Right kidney (tissue), 1 donor: Measurements from ENCODE around the gene FLT1.

Experiments
- DNase-seq: peaks from one replicate; pipeline ENCODE4 v3.0.0-alpha.2; 2016

Gene FLT1

GRCh38 chr13:28316836-28317235 lies 178.1 kb downstream of the FLT1 start:
- no peak for DNase-seq

- peak; percentile 47 for DNase-seq
Measured at GRCh38 chr13:28316129-28316528, 178.8 kb downstream of the FLT1 start.

- DNase-seq: no peak
Measured at GRCh38 chr13:28314879-28315278, 180.0 kb downstream of the FLT1 start.

GRCh38 chr13:28313579-28313978 lies 181.3 kb downstream of the FLT1 start:
- DNase-seq: no peak

DNA sequence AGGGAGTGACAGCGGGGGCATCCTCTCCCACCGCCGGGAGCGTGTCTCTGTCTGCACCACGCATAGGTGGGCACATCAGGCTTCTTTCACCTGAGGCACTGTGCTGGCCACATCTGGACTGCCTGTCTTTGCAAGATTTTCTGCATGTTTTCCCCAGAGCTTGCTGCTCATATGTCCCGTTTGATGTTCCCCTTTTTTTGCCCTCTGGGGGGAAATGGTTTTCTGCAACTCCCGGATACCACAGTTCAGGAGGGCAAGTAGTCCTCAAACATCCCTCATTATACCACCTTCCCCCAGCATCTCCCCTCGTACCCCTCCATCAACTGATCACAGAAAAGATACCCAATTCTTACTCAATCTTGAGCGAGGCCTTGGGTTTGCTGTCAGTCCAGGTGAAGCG lies 188.6 kb downstream of the FLT1 start:
- DNase-seq: no peak

DNA sequence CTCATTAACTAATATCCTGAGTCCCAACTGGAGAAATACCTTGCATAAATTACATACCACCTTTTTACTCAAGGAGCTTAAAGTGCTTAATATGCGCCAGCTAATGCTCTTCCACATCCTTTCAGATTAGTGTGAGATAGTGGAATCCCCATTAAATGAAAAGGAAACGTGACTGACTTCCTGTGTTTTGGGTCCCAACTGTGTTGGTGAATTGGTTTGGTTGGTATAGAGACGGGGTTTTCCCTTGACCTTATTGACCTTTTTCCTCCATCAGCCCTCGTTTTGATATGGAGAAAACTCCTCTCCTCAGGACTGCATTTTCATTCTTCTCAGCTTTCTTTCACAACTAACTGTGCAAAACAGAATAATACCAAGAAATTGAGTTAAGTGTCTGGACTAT lies 193.1 kb downstream of the FLT1 start:
- no peak for DNase-seq

GRCh38 chr13:28299916-28300315 lies 195.0 kb downstream of the FLT1 start:
- no peak for DNase-seq

DNA sequence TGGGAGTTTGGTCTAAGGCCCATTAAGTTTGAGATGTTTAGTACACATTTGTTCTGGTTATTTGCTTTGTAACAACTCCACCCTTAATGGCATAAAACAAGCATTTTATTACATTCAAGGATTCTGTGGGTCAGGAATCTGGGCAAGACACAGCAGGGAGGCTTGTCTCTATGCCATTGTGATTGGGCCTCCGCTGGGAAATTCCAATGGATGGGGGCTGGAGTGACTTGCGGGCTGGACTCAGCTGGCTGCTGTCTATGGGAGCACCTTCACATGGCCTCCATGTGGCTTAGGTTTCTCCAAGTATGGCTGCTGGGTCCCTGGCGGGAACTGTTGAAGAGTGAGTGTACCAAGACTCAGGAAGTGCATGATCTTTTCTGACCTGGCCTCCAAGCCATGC lies 197.6 kb downstream of the FLT1 start:
- no peak for DNase-seq

DNA sequence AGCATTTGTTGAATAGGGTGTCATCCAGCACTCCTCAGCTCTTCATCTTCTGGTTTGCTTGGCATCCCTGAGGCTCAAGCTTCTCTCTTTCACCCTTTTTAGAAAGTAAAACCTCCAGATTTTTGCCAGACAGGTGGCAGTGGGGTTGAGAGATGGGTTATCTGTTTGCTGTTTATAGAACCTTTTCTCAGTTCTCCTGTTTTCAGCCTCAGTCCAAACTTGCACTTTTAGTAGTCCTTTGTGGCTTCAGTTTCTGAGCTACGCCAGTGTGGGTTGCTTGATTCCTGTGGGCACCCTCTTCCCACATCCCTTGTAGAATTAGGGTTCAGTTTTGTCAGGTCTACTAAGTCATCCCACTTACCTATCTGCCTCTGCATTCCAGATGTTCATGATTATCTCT lies 208.7 kb downstream of the FLT1 start:
- DNase-seq: no peak

DNA sequence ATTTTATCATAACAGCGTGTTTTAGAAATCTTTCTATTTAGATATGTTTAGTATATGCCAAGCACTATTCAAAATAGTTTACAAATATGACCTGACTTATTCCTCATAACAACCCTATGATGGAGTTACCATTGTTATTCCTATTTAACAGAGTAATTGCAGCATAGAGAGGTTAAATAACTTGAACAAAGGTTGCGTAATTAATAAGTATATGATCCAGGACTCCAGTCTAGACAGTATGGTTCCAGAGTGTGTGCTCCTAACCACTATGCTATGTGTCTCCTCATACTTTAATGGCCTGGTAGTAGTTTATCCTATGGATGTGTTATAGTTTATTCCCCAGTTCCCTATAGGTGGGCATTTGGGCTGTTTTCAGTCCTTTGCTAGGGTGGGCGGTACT lies 211.3 kb downstream of the FLT1 start:
- DNase-seq: no peak

- DNase-seq: no peak
Measured at GRCh38 chr13:28282451-28282850, 212.5 kb downstream of the FLT1 start.

DNA sequence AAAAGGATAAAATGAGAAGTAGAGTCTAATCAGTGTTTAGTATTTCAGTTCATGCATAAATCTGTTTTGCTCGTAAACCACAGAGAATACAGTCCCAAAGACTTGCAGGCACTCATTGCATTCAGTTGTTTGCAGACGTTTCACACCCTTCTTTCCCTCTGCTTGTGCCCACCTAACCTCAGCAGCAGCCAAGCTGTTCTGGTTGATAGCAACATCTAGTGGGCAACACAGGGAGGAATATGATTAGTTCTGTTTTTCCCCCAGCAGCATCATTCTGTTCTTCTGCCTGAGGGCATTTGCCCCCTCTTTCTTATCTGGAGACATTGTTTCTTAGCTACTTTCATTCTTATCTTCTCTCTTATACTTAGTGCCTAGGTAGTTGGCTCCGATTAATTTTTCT lies 221.0 kb downstream of the FLT1 start:
- DNase-seq: no peak

DNA sequence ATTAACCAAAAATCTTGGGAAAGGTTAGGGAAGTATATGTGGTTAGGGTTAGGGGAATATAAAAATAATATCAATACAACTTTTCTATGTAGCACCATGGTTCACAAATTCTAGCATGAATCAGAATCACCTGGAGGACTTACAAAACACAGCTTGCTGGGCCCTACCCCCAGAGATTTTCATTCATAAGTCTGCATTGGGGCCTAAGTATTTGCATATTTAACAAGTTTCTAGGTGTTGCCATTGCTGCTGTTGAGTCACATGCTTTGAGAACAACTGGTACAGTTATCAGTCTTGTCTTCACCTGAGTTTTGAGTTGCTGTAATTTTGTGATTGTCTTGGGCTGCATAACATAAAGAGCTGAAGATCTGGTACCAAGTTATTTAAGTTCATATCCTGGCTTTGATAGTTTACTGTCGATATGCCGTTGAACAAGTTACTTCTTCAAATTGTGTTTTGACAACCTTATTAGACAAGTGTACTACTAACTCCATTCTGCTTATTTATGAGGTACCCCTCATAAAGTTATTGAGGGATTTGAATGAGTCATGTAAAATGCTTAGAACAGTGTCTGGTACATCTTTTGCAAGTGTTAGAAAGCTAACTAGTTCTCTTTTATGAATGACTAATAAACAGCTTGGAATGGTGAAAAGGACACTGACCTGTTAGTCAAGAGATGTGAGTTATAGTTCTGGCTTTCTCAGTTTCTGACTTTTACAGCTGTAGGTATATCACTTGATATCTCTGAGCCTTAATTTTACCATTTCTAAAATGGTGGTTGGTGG lies 223.7 kb downstream of the FLT1 start:
- DNase-seq: no peak

DNA sequence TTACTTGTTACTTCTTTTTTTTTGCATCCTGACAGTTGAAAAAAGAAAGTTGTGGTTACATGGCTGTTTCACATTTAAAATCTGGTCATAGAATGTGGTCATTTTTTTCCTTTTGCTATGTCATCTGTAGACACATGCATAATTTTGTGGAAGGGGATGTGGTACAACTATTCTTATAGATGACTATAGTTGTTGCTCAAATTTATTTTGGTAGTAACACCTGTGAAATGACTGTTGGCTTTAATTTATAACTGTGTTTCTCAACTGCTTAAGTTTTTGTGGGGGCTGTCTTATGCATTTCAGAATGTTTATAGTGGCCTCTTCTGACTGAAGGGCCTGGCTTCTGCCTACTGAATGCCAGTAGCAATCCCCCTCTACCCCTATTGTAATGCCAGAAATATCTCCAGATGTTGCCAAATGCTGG lies 226.1 kb downstream of the FLT1 start:
- DNase-seq: no peak

DNA sequence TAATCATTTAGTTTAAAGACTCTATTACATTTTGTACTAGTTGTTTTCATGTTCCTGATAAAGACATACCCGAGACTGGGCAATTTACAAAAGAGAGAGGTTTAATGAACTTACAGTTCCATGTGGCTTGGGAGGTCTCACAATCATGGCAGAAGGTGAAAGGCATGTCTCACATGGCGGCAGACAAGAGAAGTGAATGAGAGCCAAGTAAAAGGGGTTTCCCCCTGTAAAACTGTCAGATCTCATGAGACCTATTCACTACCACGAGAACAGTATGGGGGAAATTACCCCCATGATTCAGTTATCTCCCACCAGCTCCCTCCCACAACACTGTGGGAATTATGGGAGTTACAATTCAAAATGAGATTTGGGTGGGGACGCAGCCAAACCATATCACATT lies 227.4 kb downstream of the FLT1 start:
- no peak for DNase-seq

DNA sequence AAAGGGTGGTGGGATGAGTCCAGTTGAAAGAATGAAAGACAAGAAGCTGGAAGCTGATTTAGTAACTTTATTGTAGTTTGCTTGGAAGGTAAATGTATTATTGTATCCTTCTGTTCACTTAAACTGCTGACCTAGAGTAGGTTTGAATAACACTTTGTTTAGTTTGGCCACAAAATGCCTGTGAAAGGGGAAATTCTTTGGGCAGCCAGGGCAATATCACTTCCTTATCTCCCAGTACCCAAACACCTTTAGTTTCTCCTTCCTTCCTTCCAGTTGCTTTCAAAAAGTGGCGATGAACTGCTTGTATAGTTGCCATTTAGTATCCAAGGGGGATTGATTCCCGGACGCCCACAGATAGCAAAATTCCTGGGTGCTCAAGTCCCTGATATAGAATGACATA lies 236.5 kb downstream of the FLT1 start:
- DNase-seq: no peak

DNA sequence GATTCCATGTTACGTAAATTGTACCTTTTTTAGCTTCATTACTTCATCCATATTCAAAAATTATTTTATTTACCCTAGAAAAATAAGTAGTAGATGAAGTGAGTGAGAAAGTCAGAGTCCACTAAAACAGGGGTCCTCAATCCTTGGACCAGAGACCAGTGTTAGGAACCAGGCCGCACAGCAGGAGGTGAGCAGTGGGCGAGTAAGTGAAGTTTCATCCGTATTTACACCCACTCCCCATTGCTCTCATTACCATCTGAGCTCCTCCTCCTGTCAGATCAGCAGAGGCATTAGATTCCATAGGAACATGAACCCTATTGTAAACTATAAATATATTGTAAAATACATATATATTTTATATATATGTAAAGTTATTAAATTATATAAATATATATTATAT lies 237.6 kb downstream of the FLT1 start:
- DNase-seq: no peak

DNA sequence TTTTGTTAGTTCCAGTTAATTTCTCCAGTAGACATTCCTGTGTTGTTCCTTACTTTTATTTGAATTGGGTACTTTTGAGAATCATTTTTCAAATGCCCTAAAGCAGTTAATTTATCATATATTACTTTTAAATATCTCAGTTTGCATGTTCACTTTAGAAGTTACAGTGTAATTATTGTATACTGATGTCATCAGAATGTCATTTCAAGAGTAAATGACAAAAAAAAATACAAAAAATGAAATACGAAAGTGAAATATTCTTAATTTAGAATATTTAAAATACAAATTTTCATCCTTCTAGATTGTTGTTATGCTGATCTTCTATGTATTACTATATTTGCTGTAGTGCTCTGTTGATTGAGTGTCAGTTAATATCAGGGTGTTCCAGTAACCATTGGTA lies 242.4 kb downstream of the FLT1 start:
- no peak for DNase-seq

DNA sequence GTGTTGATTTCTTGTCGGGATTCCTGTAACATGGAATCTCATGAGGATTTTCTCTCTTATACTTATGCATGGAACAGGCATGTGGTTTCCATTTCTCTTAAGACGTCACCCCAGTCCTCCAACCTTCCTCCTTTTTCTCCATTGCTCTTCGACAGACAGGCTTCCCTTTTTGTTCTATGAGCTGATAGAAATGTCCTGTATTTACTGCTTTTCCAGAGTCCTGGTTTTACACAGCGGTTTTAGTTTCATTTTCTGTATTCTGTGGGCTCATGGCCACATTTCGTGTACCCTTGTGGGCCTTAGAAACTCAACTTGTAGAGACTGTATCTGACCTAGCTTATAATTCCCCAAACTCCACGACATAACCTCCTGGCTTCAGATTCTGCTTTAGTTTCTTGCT lies 243.5 kb downstream of the FLT1 start:
- no peak for DNase-seq

DNA sequence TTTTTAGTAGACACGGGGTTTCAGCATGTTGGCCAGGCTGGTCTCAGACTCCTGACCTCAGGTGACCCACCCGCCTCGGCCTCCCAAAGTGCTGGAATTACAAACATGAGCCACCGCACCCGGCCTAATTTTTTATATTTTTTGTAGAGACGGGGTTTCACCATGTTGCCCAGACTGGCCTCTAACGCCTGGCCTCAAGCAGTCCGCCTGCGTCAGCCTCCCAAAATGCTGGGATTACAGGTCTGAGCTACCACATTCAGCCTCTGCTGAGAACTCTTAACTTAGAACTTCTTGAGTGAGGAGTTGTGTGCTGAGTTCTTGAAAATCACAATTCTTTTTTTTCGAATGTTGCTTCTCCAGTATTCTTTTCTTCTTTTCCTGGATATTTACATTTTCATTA lies 244.4 kb downstream of the FLT1 start:
- DNase-seq: no peak
